IPS-18a (cell line): ENCODE data around the gene PHF21A.

Source experiments
- H3K27ac ChIP-seq: one replicate; pipeline ENCODE4 v1.5.1; 2013; ENCODE audit warnings: low read length
- H3K27me3 ChIP-seq: one replicate; pipeline ENCODE4 v1.6.1; 2013; ENCODE audit warnings: mild to moderate bottlenecking, low read length; ENCODE audit not compliant: control insufficient read depth, insufficient read depth
- H3K36me3 ChIP-seq: one replicate; pipeline ENCODE4 v1.6.1; 2013; ENCODE audit warnings: low read depth, low read length; ENCODE audit not compliant: control insufficient read depth
- H3K4me1 ChIP-seq: one replicate; pipeline ENCODE4 v1.6.1; 2013; ENCODE audit warnings: low read depth, low read length; ENCODE audit not compliant: control insufficient read depth
- H3K4me3 ChIP-seq: one replicate; pipeline ENCODE4 v1.5.1; 2013; ENCODE audit warnings: low read length
- H3K9ac ChIP-seq: one replicate; pipeline ENCODE4 v1.6.1; 2013; ENCODE audit warnings: mild to moderate bottlenecking, low read length, moderate library complexity
- H3K9me3 ChIP-seq: one replicate; pipeline ENCODE4 v1.6.1; 2013; ENCODE audit warnings: low read depth, low read length; ENCODE audit not compliant: control insufficient read depth

Gene PHF21A

GRCh38 chr11:46072172-46072964 is 48.9 kb downstream of the PHF21A start:
- H3K9me3 ChIP-seq: no peaks in the 10 kb centered on the region
- H3K27ac ChIP-seq: no peak overlapping the region
- no peaks in the 10 kb centered on the region for H3K27me3 ChIP-seq
- H3K4me1 ChIP-seq: peaks cover 5% of the 10 kb centered on the region
- H3K9ac ChIP-seq: no peak overlapping the region
- no peaks in the 10 kb centered on the region for H3K36me3 ChIP-seq
- no peak overlapping the region for H3K4me3 ChIP-seq

- peaks cover 5% of the 10 kb centered on the region for H3K4me1 ChIP-seq
- H3K4me3 ChIP-seq: no peak overlapping the region
- no peaks in the 10 kb centered on the region for H3K27me3 ChIP-seq
- no peak overlapping the region for H3K27ac ChIP-seq
- H3K9ac ChIP-seq: no peak overlapping the region
- no peaks in the 10 kb centered on the region for H3K36me3 ChIP-seq
- H3K9me3 ChIP-seq: no peaks in the 10 kb centered on the region
These were observed 50.2 kb downstream of the PHF21A start for GRCh38 chr11:46071091-46071490.

GRCh38 chr11:46069595-46069994 is 51.7 kb downstream of the PHF21A start:
- peaks cover 13% of the 10 kb centered on the region for H3K4me1 ChIP-seq
- H3K36me3 ChIP-seq: no peaks in the 10 kb centered on the region
- no peaks in the 10 kb centered on the region for H3K27me3 ChIP-seq
- H3K9me3 ChIP-seq: no peaks in the 10 kb centered on the region
- no peak overlapping the region for H3K27ac ChIP-seq
- H3K9ac ChIP-seq: no peak overlapping the region
- H3K4me3 ChIP-seq: no peak overlapping the region

- H3K27ac ChIP-seq: no peak overlapping the region
- H3K36me3 ChIP-seq: no peaks in the 10 kb centered on the region
- no peaks in the 10 kb centered on the region for H3K27me3 ChIP-seq
- no peaks in the 10 kb centered on the region for H3K9me3 ChIP-seq
- H3K4me1 ChIP-seq: peaks cover 19% of the 10 kb centered on the region
- no peak overlapping the region for H3K9ac ChIP-seq
- H3K4me3 ChIP-seq: no peak overlapping the region
These were observed 54.9 kb downstream of the PHF21A start for GRCh38 chr11:46066335-46066734.

- H3K4me1 ChIP-seq: peaks cover 19% of the 10 kb centered on the region
- no peak overlapping the region for H3K9ac ChIP-seq
- no peak overlapping the region for H3K27ac ChIP-seq
- no peaks in the 10 kb centered on the region for H3K9me3 ChIP-seq
- H3K4me3 ChIP-seq: no peak overlapping the region
- no peaks in the 10 kb centered on the region for H3K36me3 ChIP-seq
- no peaks in the 10 kb centered on the region for H3K27me3 ChIP-seq
These were observed 55.6 kb downstream of the PHF21A start for GRCh38 chr11:46065681-46066080.

GRCh38 chr11:46064221-46064620 is 57.0 kb downstream of the PHF21A start:
- no peaks in the 10 kb centered on the region for H3K36me3 ChIP-seq
- no peak overlapping the region for H3K27ac ChIP-seq
- H3K4me3 ChIP-seq: no peak overlapping the region
- no peaks in the 10 kb centered on the region for H3K9me3 ChIP-seq
- no peak overlapping the region for H3K9ac ChIP-seq
- H3K4me1 ChIP-seq: peaks cover 19% of the 10 kb centered on the region
- no peaks in the 10 kb centered on the region for H3K27me3 ChIP-seq

GRCh38 chr11:46063138-46063537 is 58.1 kb downstream of the PHF21A start:
- Histone ChIP-seq H3K4me1 (peaks cover 24% of the 10 kb centered on the region), H3K27ac (no peak overlapping the region), H3K4me3 (no peak overlapping the region), H3K9me3 (no peaks in the 10 kb centered on the region), H3K36me3 (no peaks in the 10 kb centered on the region), H3K27me3 (no peaks in the 10 kb centered on the region), H3K9ac (no peak overlapping the region)

GRCh38 chr11:46060013-46060412 is 61.2 kb downstream of the PHF21A start:
- Histone ChIP-seq H3K9me3 (no peaks in the 10 kb centered on the region), H3K4me3 (no peak overlapping the region), H3K27me3 (no peaks in the 10 kb centered on the region), H3K27ac (no peak overlapping the region), H3K4me1 (peaks cover 45% of the 10 kb centered on the region), H3K36me3 (no peaks in the 10 kb centered on the region), H3K9ac (no peak overlapping the region)

GRCh38 chr11:46057489-46057888 is 63.8 kb downstream of the PHF21A start:
- H3K27me3 ChIP-seq: no peaks in the 10 kb centered on the region
- H3K36me3 ChIP-seq: no peaks in the 10 kb centered on the region
- no peaks in the 10 kb centered on the region for H3K9me3 ChIP-seq
- H3K4me1 ChIP-seq: peaks cover 52% of the 10 kb centered on the region
- no peak overlapping the region for H3K9ac ChIP-seq
- H3K27ac ChIP-seq: no peak overlapping the region
- no peak overlapping the region for H3K4me3 ChIP-seq

GRCh38 chr11:46055371-46055770 is 65.9 kb downstream of the PHF21A start:
- Histone ChIP-seq H3K4me1 (peaks cover 70% of the 10 kb centered on the region), H3K4me3 (peak overlapping the region; percentile 4), H3K9me3 (no peaks in the 10 kb centered on the region), H3K27ac (peak overlapping the region; percentile 52), H3K27me3 (no peaks in the 10 kb centered on the region), H3K9ac (peak overlapping the region; percentile 11), H3K36me3 (no peaks in the 10 kb centered on the region)

- no peak overlapping the region for H3K9ac ChIP-seq
- no peak overlapping the region for H3K4me3 ChIP-seq
- H3K27ac ChIP-seq: no peak overlapping the region
- H3K36me3 ChIP-seq: no peaks in the 10 kb centered on the region
- H3K27me3 ChIP-seq: no peaks in the 10 kb centered on the region
- peaks cover 69% of the 10 kb centered on the region for H3K4me1 ChIP-seq
- no peaks in the 10 kb centered on the region for H3K9me3 ChIP-seq
These were observed 70.2 kb downstream of the PHF21A start for GRCh38 chr11:46051102-46051501.

GRCh38 chr11:46050662-46051061 is 70.6 kb downstream of the PHF21A start:
- Histone ChIP-seq H3K9ac (no peak overlapping the region), H3K9me3 (no peaks in the 10 kb centered on the region), H3K4me1 (peaks cover 64% of the 10 kb centered on the region), H3K36me3 (no peaks in the 10 kb centered on the region), H3K4me3 (no peak overlapping the region), H3K27ac (no peak overlapping the region), H3K27me3 (no peaks in the 10 kb centered on the region)
